CD4-positive, alpha-beta memory T cell (primary cell): ENCODE results near the gene ASTL. TPM values are rescaled to one million over a fixed set of nuclear protein-coding genes. Genes with fewer than 3 reads are reported as not detected.

Source experiments
- CTCF ChIA-PET: fragments of 350-600 bp; sonication (Branson Sonifier 250); formaldehyde crosslinking; loops from one replicate; lab custom pipeline; 2021; ENCODE audit warnings: inconsistent platforms; ENCODE audit not compliant: partially characterized antibody; lab: Charles Lee
- POLR2A ChIA-PET: fragments of 350-600 bp; sonication (Branson Sonifier 250); formaldehyde crosslinking; loops from one replicate; lab custom pipeline; 2021; ENCODE audit not compliant: partially characterized antibody; lab: Charles Lee
- DNase-seq, 5 donors: peaks; one replicate each; pipeline versions ENCODE4 v3.0.0 to v3.0.0-alpha.2; 2020 to 2022; ENCODE audit warnings: mixed read lengths in 1 of 5
- H3K27ac ChIP-seq: one replicate; pipeline ENCODE4 v1.7.0; 2013; ENCODE audit warnings: low read depth, low read length
- H3K27me3 ChIP-seq: 2 replicates; pipeline ENCODE4 v1.7.0; 2013; ENCODE audit warnings: mild to moderate bottlenecking, low read length, moderate library complexity; ENCODE audit not compliant: insufficient read depth
- H3K36me3 ChIP-seq: 2 replicates; pipeline ENCODE4 v1.7.0; 2013; ENCODE audit warnings: mild to moderate bottlenecking, low read length, moderate library complexity; ENCODE audit not compliant: insufficient read depth
- H3K4me1 ChIP-seq: 2 replicates; pipeline ENCODE4 v1.7.0; 2013; ENCODE audit warnings: mild to moderate bottlenecking, low read length, moderate library complexity; ENCODE audit not compliant: insufficient read depth
- H3K4me3 ChIP-seq, 2 donors: one replicate each; pipeline ENCODE4 v1.7.0; 2013; ENCODE audit warnings: low read length in 2 of 2, mild to moderate bottlenecking in 1 of 2
- H3K9me3 ChIP-seq, 2 donors: one replicate each; pipeline ENCODE4 v1.7.0; 2013; ENCODE audit warnings: low read length in 2 of 2, control low read depth in 1 of 2; ENCODE audit not compliant: control insufficient read depth in 1 of 2
- H3K27ac Mint-ChIP-seq, 7 donors: one replicate each; pipeline ENCODE4 v1.8.0; 2020 to 2021; ENCODE audit warnings: mixed read lengths in 7 of 7, mild to moderate bottlenecking in 6 of 7, inconsistent platforms in 3 of 7, moderate library complexity in 3 of 7
- H3K27me3 Mint-ChIP-seq, 2 donors: one replicate each; pipeline ENCODE4 v1.8.0; 2020 to 2021; ENCODE audit warnings: mixed read lengths in 2 of 2
- H3K36me3 Mint-ChIP-seq, 2 donors: one replicate each; pipeline ENCODE4 v1.8.0; 2020 to 2021; ENCODE audit warnings: mixed read lengths in 2 of 2, inconsistent platforms in 1 of 2, mild to moderate bottlenecking in 1 of 2
- H3K4me1 Mint-ChIP-seq, 4 donors: one replicate each; pipeline ENCODE4 v1.8.0; 2020 to 2021; ENCODE audit warnings: mixed read lengths in 4 of 4, mild to moderate bottlenecking in 1 of 4
- H3K4me3 Mint-ChIP-seq, 8 donors: one replicate each; pipeline ENCODE4 v1.8.0; 2020 to 2021; ENCODE audit warnings: mixed read lengths in 8 of 8, mild to moderate bottlenecking in 7 of 8, moderate library complexity in 6 of 8, inconsistent platforms in 3 of 8
- H3K9me3 Mint-ChIP-seq, 8 donors: one replicate each; pipeline ENCODE4 v1.8.0; 2020 to 2021; ENCODE audit warnings: mixed read lengths in 8 of 8, mild to moderate bottlenecking in 5 of 8, inconsistent platforms in 3 of 8, moderate library complexity in 1 of 8
- intact Hi-C: fragments of 100-400 bp; cut with micrococcal nuclease; formaldehyde crosslinking; loops from one replicate; pipeline ENCODE4 v1.15.1; 2023
- polyA plus RNA-seq, 2 donors: library from polyadenylated mRNA; unstranded; fragments of 300-500 nt; fragmentation: Illumina TruSeq; gene quantifications; one replicate each; pipeline ENCODE4 v1.2.3, GENCODE V29; 2021
- total RNA-seq, 2 experiments: library from RNA; stranded (reverse); gene quantifications; one replicate each; pipeline ENCODE4 v1.2.3, GENCODE V29; 2021

ASTL gene
- total and polyA plus RNA-seq, 4 experiments from 2014 or later, result 0.48 to 1.3 TPM; not detected in 2

DNA sequence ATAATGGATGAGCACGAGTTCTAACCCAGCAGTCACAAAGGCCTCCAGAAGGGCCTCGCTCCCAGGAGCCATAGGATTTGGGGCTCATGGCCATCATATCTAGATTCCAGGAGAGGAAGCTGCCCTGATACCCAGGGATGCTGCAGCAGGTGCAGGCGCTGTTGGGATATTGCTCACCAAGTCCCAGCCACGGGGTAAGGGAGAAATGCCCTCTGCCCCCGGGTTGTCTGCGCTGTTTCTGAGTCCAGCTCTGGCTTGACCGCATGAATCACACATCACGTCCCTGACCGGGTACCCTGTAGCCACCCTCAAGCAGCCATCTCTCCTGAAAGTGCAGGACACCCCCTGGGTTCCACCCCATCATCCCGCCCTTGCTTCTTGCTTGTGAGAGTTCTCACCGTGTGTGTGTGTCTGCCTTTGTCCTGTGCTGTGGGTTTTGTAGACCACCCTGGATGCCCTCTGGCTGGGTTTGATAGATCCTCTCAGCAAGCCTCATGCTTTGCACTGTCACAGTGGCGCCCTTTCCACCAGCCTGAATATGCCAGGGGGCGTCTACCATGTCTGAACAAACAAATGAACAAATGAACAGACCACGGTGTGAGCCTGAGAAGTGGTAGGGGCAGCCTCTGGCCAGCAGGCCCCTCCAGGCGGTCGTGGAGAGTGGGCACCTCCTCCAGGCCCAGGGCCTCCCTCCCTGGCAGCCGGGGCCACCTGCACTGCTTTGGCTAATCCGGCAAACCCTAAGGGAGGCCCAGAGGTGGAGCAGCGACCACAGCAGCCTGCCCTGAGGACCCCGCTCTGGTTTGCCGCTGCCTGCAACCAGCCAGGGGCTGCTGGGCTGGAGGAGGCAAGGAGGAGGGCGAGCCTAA is 54.1 kb downstream of the ASTL start:
- Mint-ChIP-seq H3K27me3 (peaks cover 3 to 4% of the 10 kb centered on the region in 2 donors), H3K27ac (peak overlapping the region in 3 of 7 donors; percentile 55 to 78 (median 57)), H3K4me1 (no peaks in the 10 kb centered on the region), H3K9me3 (peaks cover 0 to 4% (median 0%) of the 10 kb centered on the region in 8 donors), H3K4me3 (no peak overlapping the region), H3K36me3 (no peaks in the 10 kb centered on the region)
- no peak overlapping the region for H3K4me3 ChIP-seq
- POLR2A ChIA-PET, result no interaction called here
- CTCF ChIA-PET, result no interaction called here
- H3K27ac ChIP-seq, result no peak overlapping the region
- H3K9me3 ChIP-seq, result no peaks in the 10 kb centered on the region
- H3K4me1 ChIP-seq, result no peaks in the 10 kb centered on the region
- H3K36me3 ChIP-seq, result no peaks in the 10 kb centered on the region
- intact Hi-C loops, result no loop called here
- DNase-seq, result peak in 1 of 5 donors; percentile 9
- no peaks in the 10 kb centered on the region for H3K27me3 ChIP-seq

DNA sequence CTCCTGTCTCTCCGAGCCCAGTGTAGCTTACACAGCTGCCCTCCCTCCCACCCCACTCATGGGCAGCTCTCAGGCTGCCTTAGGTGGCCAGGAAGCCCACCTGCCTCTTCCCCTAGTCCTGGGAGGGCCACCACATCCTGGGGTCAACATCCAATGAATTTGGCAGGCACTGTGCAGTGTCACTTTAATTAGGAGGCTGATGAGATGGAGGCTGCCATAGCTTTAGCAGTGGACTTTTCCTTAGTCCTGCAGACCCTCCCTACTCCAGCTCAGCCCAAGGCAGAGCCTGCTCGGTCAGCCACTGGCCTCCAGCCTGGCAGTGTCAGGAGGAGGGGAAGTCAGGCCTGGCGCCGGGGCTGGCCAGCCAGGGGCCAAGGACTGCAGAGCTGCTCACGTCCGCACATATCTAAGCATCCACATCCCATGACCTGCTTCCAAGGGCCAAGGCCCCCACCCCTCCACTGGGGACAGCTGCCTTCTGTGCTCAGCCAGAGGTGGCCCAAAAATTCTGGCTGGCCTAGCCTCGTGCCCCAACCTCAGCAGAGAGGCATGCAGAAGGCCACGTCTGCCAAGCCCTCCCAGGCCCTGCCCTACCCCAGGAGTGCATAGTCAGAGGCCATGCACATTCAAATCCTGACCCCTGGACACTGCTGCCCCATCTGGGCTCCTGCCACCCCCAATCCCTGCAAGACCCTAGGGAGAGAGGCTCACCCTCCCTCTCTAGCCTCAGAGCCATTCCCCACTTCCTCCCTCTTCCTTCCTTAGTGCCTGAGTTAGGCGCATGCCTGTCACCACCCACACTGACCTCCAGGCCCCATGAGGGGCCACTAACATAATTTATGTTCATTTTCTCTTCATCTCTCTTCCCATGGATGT is 55.0 kb downstream of the ASTL start:
- no peak overlapping the region for H3K4me3 ChIP-seq
- peaks cover 0 to 6% (median 0%) of the 10 kb centered on the region in 8 donors for H3K9me3 Mint-ChIP-seq
- H3K4me1 ChIP-seq, result no peaks in the 10 kb centered on the region
- H3K36me3 Mint-ChIP-seq, result no peaks in the 10 kb centered on the region
- ChIA-PET CTCF (no interaction called here), POLR2A (no interaction called here)
- H3K9me3 ChIP-seq, result no peaks in the 10 kb centered on the region
- H3K4me3 Mint-ChIP-seq, result no peak overlapping the region
- H3K36me3 ChIP-seq, result no peaks in the 10 kb centered on the region
- H3K27ac Mint-ChIP-seq, result peak overlapping the region in 1 of 7 donors; percentile 78
- H3K27me3 ChIP-seq, result no peaks in the 10 kb centered on the region
- H3K4me1 Mint-ChIP-seq, result no peaks in the 10 kb centered on the region
- DNase-seq, result peak in 1 of 5 donors; percentile 25
- intact Hi-C loops, result no loop called here
- peaks cover 3 to 4% of the 10 kb centered on the region in 2 donors for H3K27me3 Mint-ChIP-seq
- no peak overlapping the region for H3K27ac ChIP-seq

DNA sequence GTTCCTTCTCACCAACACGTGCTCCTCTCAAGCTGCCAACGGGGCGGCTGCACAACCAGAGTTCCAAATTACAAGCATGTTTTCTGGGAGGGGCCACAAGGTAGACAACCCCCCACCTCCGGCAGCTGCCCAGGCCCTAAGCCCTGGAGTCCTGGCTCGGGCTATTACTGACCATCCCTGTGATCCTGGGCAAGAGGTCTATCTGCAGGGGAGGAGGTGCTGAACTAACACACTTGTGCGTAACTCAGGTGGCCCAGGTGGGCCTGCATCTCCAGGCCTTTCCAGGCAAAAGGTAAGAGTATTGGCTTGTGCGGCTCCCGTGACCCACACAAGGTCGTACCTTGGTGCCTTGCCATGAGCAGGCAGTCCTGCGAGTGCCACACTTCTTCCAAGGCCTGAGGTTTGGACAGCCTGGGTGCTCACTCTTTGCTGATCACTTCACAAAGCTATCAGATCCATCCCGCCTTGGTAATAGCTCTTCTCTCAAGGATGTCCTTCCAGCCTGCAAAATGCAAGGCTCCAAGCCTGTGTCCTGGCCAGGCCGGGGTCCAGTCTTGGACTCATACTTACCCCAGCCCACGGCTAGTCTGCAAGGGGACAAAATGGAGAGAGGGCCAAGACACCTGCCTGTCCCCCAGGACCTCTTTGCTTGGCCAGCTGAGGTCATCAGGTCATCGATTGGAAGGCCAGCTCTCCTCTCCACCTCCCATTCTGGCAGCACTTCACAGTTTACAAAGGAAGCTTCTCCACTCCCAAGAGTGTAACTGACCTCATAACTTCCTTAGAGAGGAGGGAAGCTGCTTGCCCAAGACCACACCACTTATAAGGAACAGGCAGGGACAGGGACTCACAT is 55.9 kb downstream of the ASTL start:
- no peak overlapping the region for H3K27ac ChIP-seq
- Mint-ChIP-seq H3K27me3 (peaks cover 4 to 5% of the 10 kb centered on the region in 2 donors), H3K36me3 (no peaks in the 10 kb centered on the region), H3K4me3 (no peak overlapping the region), H3K9me3 (peaks cover 0 to 6% (median 3%) of the 10 kb centered on the region in 8 donors), H3K4me1 (no peaks in the 10 kb centered on the region), H3K27ac (no peak overlapping the region)
- ChIA-PET POLR2A (no interaction called here), CTCF (no interaction called here)
- intact Hi-C loops, result no loop called here
- DNase-seq, result peak in 1 of 5 donors; percentile 21
- H3K36me3 ChIP-seq, result no peaks in the 10 kb centered on the region
- H3K4me3 ChIP-seq, result no peak overlapping the region
- H3K4me1 ChIP-seq, result no peaks in the 10 kb centered on the region
- H3K27me3 ChIP-seq, result no peaks in the 10 kb centered on the region
- no peaks in the 10 kb centered on the region for H3K9me3 ChIP-seq

DNA sequence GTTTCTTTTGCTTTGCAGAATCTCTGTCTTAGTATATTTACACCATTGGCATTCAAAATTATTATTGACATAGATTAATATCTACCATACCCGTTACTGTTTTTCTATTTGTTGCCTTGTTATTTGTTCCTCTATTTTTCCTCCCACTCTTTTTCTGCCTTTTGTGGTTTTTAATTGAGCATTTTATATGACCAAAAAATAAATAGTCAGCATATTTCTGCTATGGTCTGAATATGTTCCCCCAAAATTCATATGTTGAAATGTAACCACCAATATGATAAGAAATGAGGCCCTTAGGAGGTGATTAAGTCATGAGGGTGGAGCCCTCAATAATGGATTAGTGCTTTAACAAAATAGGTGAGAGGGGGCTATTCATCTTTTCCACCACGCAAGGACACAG is 57.3 kb downstream of the ASTL start:
- intact Hi-C loops, result no loop called here
- no peak overlapping the region for H3K4me3 Mint-ChIP-seq
- no peak overlapping the region for H3K27ac Mint-ChIP-seq
- POLR2A ChIA-PET, result no interaction called here
- Histone ChIP-seq H3K9me3 (no peaks in the 10 kb centered on the region), H3K36me3 (no peaks in the 10 kb centered on the region), H3K4me3 (no peak overlapping the region), H3K27ac (no peak overlapping the region), H3K4me1 (no peaks in the 10 kb centered on the region), H3K27me3 (no peaks in the 10 kb centered on the region)
- no peaks in the 10 kb centered on the region for H3K36me3 Mint-ChIP-seq
- peaks cover 0 to 16% (median 6%) of the 10 kb centered on the region in 8 donors for H3K9me3 Mint-ChIP-seq
- CTCF ChIA-PET, result no interaction called here
- H3K4me1 Mint-ChIP-seq, result no peaks in the 10 kb centered on the region
- DNase-seq, result no peak
- H3K27me3 Mint-ChIP-seq, result peaks cover 2 to 5% of the 10 kb centered on the region in 2 donors

DNA sequence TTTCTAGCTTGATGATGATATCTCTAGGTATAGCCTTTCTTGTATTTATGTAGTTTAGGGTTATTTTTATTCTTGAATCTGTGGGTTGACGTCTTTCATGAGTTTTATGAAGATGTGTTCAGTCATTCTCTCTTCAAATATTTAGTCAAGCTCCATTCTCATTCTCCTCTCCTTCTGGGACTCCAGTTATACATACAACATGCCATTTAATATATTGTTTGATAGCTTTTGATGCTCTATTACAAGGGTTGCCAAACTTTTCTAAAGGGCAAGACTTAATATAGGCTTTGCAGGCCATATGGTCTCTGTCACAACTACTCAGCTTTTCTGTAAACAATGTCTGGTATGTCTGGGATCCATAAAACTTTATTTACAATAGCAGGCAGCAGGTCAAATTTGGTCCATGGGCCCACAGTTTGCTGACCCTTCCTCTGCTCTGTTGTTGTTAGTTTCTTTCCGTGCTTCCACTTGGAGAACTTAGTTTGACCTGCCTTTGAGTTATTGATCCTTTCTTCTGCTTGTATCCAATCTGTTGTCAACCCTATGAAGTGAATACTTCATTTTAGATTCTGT is 63.0 kb downstream of the ASTL start:
- H3K27me3 ChIP-seq, result no peaks in the 10 kb centered on the region
- H3K27ac ChIP-seq, result no peak overlapping the region
- no peaks in the 10 kb centered on the region for H3K4me1 ChIP-seq
- H3K4me3 ChIP-seq, result no peak overlapping the region
- Mint-ChIP-seq H3K9me3 (peaks cover 0 to 28% (median 19%) of the 10 kb centered on the region in 8 donors), H3K27me3 (peaks cover 1 to 2% of the 10 kb centered on the region in 2 donors), H3K36me3 (peaks cover 0 to 6% of the 10 kb centered on the region in 2 donors), H3K27ac (no peak overlapping the region), H3K4me1 (no peaks in the 10 kb centered on the region), H3K4me3 (no peak overlapping the region)
- intact Hi-C loops, result no loop called here
- H3K36me3 ChIP-seq, result no peaks in the 10 kb centered on the region
- CTCF ChIA-PET, result interaction anchor here (0.6 kb wide), 1 partner anchor 97 kb away, joined by 3 read pairs; no protein-coding TSS in a partner anchor
- POLR2A ChIA-PET, result no interaction called here
- no peak for DNase-seq
- no peaks in the 10 kb centered on the region for H3K9me3 ChIP-seq

DNA sequence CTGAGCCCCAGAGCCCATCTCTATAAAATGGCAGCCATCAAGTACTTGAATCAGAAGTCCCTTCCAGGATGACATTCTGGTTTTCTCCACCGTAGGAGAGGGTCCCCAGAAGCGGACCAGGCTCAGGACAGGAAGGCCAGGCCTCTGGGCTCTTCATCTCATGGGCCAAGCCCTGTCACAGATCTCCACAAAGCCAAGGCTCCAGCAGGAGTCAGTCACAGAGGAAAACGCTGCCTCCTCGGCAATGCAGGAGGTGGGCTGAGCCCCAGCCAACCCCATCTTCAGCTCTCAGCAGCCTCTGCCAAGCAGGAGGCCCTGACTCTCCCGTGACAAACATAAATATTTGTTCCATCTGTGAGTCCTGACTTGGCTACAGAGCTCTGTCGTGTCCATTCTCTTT is 64.1 kb downstream of the ASTL start:
- H3K4me1 Mint-ChIP-seq, result no peaks in the 10 kb centered on the region
- peaks cover 0 to 28% (median 19%) of the 10 kb centered on the region in 8 donors for H3K9me3 Mint-ChIP-seq
- no peaks in the 10 kb centered on the region for H3K4me1 ChIP-seq
- H3K36me3 Mint-ChIP-seq, result peaks cover 0 to 6% of the 10 kb centered on the region in 2 donors
- no peaks in the 10 kb centered on the region for H3K36me3 ChIP-seq
- intact Hi-C loops, result no loop called here
- no peak overlapping the region for H3K4me3 ChIP-seq
- no peak overlapping the region for H3K27ac Mint-ChIP-seq
- no peaks in the 10 kb centered on the region for H3K27me3 ChIP-seq
- ChIA-PET CTCF (no interaction called here), POLR2A (no interaction called here)
- DNase-seq, result no peak
- peaks cover 1 to 2% of the 10 kb centered on the region in 2 donors for H3K27me3 Mint-ChIP-seq
- H3K27ac ChIP-seq, result no peak overlapping the region
- H3K9me3 ChIP-seq, result no peaks in the 10 kb centered on the region
- H3K4me3 Mint-ChIP-seq, result no peak overlapping the region
